Mucosa of rectum (tissue), 2 donors: ENCODE results near the gene SLC6A7.

Source experiments
- H3K27ac ChIP-seq, 2 donors: one replicate each; pipeline ENCODE4 v1.7.0; 2013; ENCODE audit warnings: inconsistent platforms in 2 of 2, low read depth in 2 of 2, low read length in 2 of 2
- H3K27me3 ChIP-seq, 2 donors: one replicate each; pipeline ENCODE4 v1.7.0; 2013; ENCODE audit warnings: low read length in 2 of 2; ENCODE audit not compliant: control insufficient read depth in 2 of 2, insufficient read depth in 2 of 2
- H3K36me3 ChIP-seq, 2 donors: one replicate each; pipeline ENCODE4 v1.7.0; 2013; ENCODE audit warnings: low read length in 2 of 2; ENCODE audit not compliant: control insufficient read depth in 2 of 2, insufficient read depth in 2 of 2
- H3K4me1 ChIP-seq, 2 donors: one replicate each; pipeline ENCODE4 v1.7.0; 2013; ENCODE audit warnings: low read length in 2 of 2, mild to moderate bottlenecking in 1 of 2; ENCODE audit not compliant: control insufficient read depth in 2 of 2, insufficient read depth in 2 of 2
- H3K4me3 ChIP-seq, 2 donors: one replicate each; pipeline ENCODE4 v1.7.0; 2013; ENCODE audit warnings: low read length in 2 of 2
- H3K9ac ChIP-seq, 2 donors: one replicate each; pipeline ENCODE4 v1.7.0; 2013; ENCODE audit warnings: low read length in 2 of 2, low read depth in 1 of 2, mild to moderate bottlenecking in 1 of 2
- H3K9me3 ChIP-seq, 2 donors: one replicate each; pipeline ENCODE4 v1.7.0; 2013; ENCODE audit warnings: low read length in 2 of 2; ENCODE audit not compliant: control insufficient read depth in 2 of 2
- donor health status: healthy.
- donor health status: Normal muscosa, but diverticular disease.

SLC6A7 gene

GRCh38 chr5:150214289-150214688 lies 24.4 kb downstream of the SLC6A7 start:
- Histone ChIP-seq H3K9ac (no peak overlapping the region), H3K27ac (peak overlapping the region in 1 of 2 donors; percentile 23), H3K27me3 (peaks cover 0 to 5% of the 10 kb centered on the region in 2 donors), H3K4me3 (no peak overlapping the region), H3K36me3 (no peaks in the 10 kb centered on the region), H3K4me1 (peaks cover 57 to 68% of the 10 kb centered on the region in 2 donors), H3K9me3 (no peaks in the 10 kb centered on the region)

GRCh38 chr5:150215979-150216944 lies 26.4 kb downstream of the SLC6A7 start:
- no peaks in the 10 kb centered on the region for H3K36me3 ChIP-seq
- H3K9ac ChIP-seq: peak overlapping the region; percentile 51 to 56
- H3K4me1 ChIP-seq: peaks cover 38 to 49% of the 10 kb centered on the region in 2 donors
- peaks cover 0 to 5% of the 10 kb centered on the region in 2 donors for H3K27me3 ChIP-seq
- peak overlapping the region in 1 of 2 donors; percentile 22 for H3K4me3 ChIP-seq
- H3K27ac ChIP-seq: peak overlapping the region; percentile 80 to 83
- H3K9me3 ChIP-seq: no peaks in the 10 kb centered on the region

- Histone ChIP-seq H3K4me1 (peaks cover 30 to 41% of the 10 kb centered on the region in 2 donors), H3K27me3 (peaks cover 0 to 5% of the 10 kb centered on the region in 2 donors), H3K9me3 (no peaks in the 10 kb centered on the region), H3K4me3 (no peak overlapping the region), H3K27ac (peak overlapping the region; percentile 80 to 83), H3K9ac (peak overlapping the region in 1 of 2 donors; percentile 51), H3K36me3 (no peaks in the 10 kb centered on the region)
Observed at GRCh38 chr5:150217038-150217437, 27.2 kb downstream of the SLC6A7 start.

- no peak overlapping the region for H3K4me3 ChIP-seq
- H3K4me1 ChIP-seq: peaks cover 28 to 38% of the 10 kb centered on the region in 2 donors
- H3K27me3 ChIP-seq: peaks cover 0 to 5% of the 10 kb centered on the region in 2 donors
- no peaks in the 10 kb centered on the region for H3K36me3 ChIP-seq
- peak overlapping the region; percentile 10 to 80 for H3K27ac ChIP-seq
- no peaks in the 10 kb centered on the region for H3K9me3 ChIP-seq
- H3K9ac ChIP-seq: peak overlapping the region; percentile 35 to 51
Observed at GRCh38 chr5:150217873-150218692, 28.2 kb downstream of the SLC6A7 start.

GRCh38 chr5:150218693-150219035 lies 28.8 kb downstream of the SLC6A7 start:
- Histone ChIP-seq H3K27me3 (peaks cover 0 to 5% of the 10 kb centered on the region in 2 donors), H3K4me3 (no peak overlapping the region), H3K27ac (no peak overlapping the region), H3K9me3 (no peaks in the 10 kb centered on the region), H3K4me1 (peaks cover 28 to 34% of the 10 kb centered on the region in 2 donors), H3K36me3 (no peaks in the 10 kb centered on the region), H3K9ac (no peak overlapping the region)

GRCh38 chr5:150219142-150219541 lies 29.3 kb downstream of the SLC6A7 start:
- peaks cover 28 to 31% of the 10 kb centered on the region in 2 donors for H3K4me1 ChIP-seq
- H3K9ac ChIP-seq: no peak overlapping the region

GRCh38 chr5:150219861-150220260 lies 30.0 kb downstream of the SLC6A7 start:
- Histone ChIP-seq H3K27me3 (peaks cover 0 to 5% of the 10 kb centered on the region in 2 donors), H3K36me3 (no peaks in the 10 kb centered on the region), H3K4me1 (peaks cover 28 to 31% of the 10 kb centered on the region in 2 donors), H3K4me3 (no peak overlapping the region), H3K27ac (no peak overlapping the region), H3K9ac (no peak overlapping the region), H3K9me3 (no peaks in the 10 kb centered on the region)

More at GRCh38 chr5:150219142-150219541, 29.3 kb downstream of the SLC6A7 start:
- Histone ChIP-seq H3K9me3 (no peaks in the 10 kb centered on the region), H3K27ac (no peak overlapping the region), H3K36me3 (no peaks in the 10 kb centered on the region), H3K4me3 (no peak overlapping the region), H3K27me3 (peaks cover 0 to 5% of the 10 kb centered on the region in 2 donors)

- Histone ChIP-seq H3K36me3 (no peaks in the 10 kb centered on the region), H3K9me3 (no peaks in the 10 kb centered on the region), H3K27me3 (peaks cover 0 to 5% of the 10 kb centered on the region in 2 donors), H3K4me1 (peaks cover 17% of the 10 kb centered on the region in 2 donors), H3K9ac (no peak overlapping the region), H3K27ac (no peak overlapping the region), H3K4me3 (no peak overlapping the region)
Observed at GRCh38 chr5:150221471-150221870, 31.6 kb downstream of the SLC6A7 start.

- no peaks in the 10 kb centered on the region for H3K36me3 ChIP-seq
- H3K4me1 ChIP-seq: peaks cover 2 to 3% of the 10 kb centered on the region in 2 donors
- no peak overlapping the region for H3K27ac ChIP-seq
- H3K27me3 ChIP-seq: peaks cover 0 to under 1% of the 10 kb centered on the region in 2 donors
- H3K9me3 ChIP-seq: no peaks in the 10 kb centered on the region
- no peak overlapping the region for H3K4me3 ChIP-seq
- no peak overlapping the region for H3K9ac ChIP-seq
Observed at GRCh38 chr5:150222906-150223305, 33.0 kb downstream of the SLC6A7 start.

- no peak overlapping the region for H3K27ac ChIP-seq
- H3K4me3 ChIP-seq: no peak overlapping the region
Observed at GRCh38 chr5:150223474-150223873, 33.6 kb downstream of the SLC6A7 start.

More at GRCh38 chr5:150223474-150223873, 33.6 kb downstream of the SLC6A7 start:
- H3K9ac ChIP-seq: no peak overlapping the region
- H3K27me3 ChIP-seq: no peaks in the 10 kb centered on the region
- no peaks in the 10 kb centered on the region for H3K9me3 ChIP-seq
- H3K4me1 ChIP-seq: no peaks in the 10 kb centered on the region
- no peaks in the 10 kb centered on the region for H3K36me3 ChIP-seq
